HT-29 (cell line): ENCODE data around the gene PRSS53. TPM values are rescaled to one million over a fixed set of nuclear protein-coding genes. Genes with fewer than 3 reads are reported as not detected.

Experiments used
- DNase-seq: peaks from one replicate; pipeline ENCODE4 v3.0.0-alpha.2; 2015; ENCODE audit warnings: low spot score
- total RNA-seq: library from RNA; depleted of rRNA; stranded (reverse); fragments of >200 nt; shearing (Covaris generic); gene quantifications from 2 replicates; pipeline ENCODE4 v1.2.3, GENCODE V29; 2014; rRNA removed

PRSS53 gene
- total RNA-seq, 1 experiment from 2014 or later: 3.7 TPM

DNA sequence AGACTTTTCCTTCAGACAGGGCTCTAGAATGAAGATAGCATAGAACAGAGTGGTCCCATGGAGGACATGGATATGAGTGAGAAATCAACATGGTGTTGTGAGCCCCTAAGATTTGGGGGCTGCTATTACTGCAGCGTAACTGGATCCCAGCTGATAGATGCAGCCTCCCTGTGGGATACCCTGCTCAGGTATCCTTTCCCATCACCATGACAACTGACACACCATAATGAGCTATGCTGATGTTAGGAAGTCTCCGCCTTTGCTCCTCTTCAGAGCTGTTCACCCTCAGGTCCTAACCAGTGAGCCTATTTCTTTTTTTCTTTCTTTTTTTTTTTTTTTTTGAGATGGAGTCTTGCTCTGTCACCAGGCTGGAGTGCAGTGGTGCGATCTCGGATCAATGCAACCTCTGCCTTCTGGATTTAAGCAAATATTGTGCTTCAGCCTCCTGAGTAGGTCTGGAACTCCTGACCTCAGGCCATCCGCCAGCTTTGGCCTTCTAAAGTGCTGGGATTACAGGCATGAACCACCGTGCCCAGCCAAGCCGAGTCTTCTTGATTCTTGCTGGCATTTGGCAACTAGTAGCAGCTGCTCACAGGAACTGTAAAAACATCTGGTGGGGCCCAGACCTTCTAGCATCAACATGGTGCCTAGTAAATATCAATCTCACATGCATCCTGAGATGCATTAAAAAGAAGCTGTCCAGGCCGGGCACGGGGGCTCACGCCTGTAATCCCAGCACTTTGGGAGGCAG, 38.3 kb downstream of the PRSS53 start:
- DNase-seq: no peak

- no peak for DNase-seq
These were observed 44.8 kb downstream of the PRSS53 start for GRCh38 chr16:31043898-31044481.

DNA sequence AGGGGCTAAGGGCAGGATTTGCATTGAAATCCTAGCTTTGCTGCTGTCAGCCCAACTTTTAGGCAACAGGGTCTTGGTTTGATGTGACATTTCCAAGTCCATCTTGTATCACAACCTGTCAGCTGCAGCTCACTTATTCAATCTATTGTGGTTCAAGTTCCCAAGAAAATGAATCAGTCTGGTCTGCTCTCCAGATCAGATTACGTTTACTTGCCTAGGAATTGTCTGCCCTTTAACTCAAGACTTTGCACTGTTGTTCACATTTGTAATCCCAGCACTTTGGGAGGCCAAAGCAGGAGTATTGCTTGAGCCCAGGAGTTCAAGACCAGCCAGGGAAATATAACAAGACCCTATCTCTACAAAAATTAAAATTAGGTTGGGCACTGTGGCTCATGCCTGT, 45.4 kb downstream of the PRSS53 start:
- DNase-seq: no peak

DNA sequence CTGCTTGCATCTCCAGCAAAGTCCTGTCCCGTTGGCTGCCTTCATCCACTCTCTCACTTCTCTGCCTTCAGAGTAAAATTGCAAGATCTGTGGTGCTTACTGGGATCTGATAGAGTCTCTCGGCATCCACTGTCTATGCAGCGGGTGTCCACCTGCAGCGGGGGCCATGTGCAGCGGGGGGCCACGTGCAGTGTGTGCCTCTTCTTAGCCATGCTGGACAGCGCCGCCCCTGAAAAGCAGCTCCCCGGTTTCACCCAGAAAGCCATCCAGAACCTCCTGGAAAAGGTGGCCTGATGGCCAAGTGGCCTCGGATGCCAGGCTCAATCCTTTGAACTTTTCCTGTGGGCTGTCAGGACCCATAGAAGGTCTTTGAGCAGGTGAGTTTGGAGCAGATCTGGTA, 45.9 kb downstream of the PRSS53 start:
- DNase-seq: no peak

GRCh38 chr16:31038993-31039392, 49.8 kb downstream of the PRSS53 start:
- DNase-seq: no peak

DNA sequence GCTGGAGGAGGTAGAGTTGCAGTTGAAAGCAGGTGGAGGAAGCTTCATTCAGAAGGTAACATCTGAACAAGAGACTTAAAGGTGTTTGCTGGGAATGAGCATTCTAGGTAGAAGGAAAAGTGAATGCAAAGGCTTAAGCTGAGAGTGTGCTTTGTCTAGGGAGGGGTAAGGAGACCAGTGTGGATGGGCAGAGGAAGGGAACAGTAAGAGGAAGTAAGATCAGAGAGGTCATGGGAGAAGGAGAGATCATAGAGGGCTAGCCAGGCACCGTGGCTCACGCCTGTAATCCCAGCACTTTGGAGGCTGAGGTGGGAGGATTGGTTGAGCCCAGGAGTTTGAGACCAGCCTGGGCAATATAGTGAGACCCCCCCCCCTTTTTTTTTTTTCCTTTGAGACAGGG, 52.1 kb downstream of the PRSS53 start:
- no peak for DNase-seq

GRCh38 chr16:31033709-31034492, 54.8 kb downstream of the PRSS53 start:
- DNase-seq: peak; percentile 84

Other genes with a start within 250 kb of the PRSS53 start
- 28.3 and 34.3 TPM in 2 replicates for gene BCL7C, start 194.9 kb downstream of the PRSS53 start, total RNA-seq
- not detected in 2 replicates for gene CTF1, start 192.3 kb downstream of the PRSS53 start, total RNA-seq
- gene FBXL19, start 165.4 kb downstream of the PRSS53 start, total RNA-seq: 42.6 and 43.3 TPM in 2 replicates
- 16.9 and 22.9 TPM in 2 replicates for gene ORAI3, start 139.9 kb downstream of the PRSS53 start, total RNA-seq
- 7.7 and 9.8 TPM in 2 replicates for gene SETD1A, start 131.2 kb downstream of the PRSS53 start, total RNA-seq
- gene HSD3B7, start 103.7 kb downstream of the PRSS53 start, total RNA-seq: 24.7 and 28.9 TPM in 2 replicates
- not detected in 2 replicates for gene STX1B, start 78.3 kb downstream of the PRSS53 start, total RNA-seq
- 17.1 and 17.9 TPM in 2 replicates for gene STX4, start 55.4 kb downstream of the PRSS53 start, total RNA-seq
- gene ZNF668, start 14.7 kb downstream of the PRSS53 start, total RNA-seq: 21.6 and 29.8 TPM in 2 replicates
- gene ZNF646, start 14.5 kb downstream of the PRSS53 start, total RNA-seq: 18.4 and 22.0 TPM in 2 replicates
- gene VKORC1, start 5.9 kb upstream of the PRSS53 start, total RNA-seq: 72.3 and 74.4 TPM in 2 replicates
- 53.2 and 56.3 TPM in 2 replicates for gene BCKDK, start 19.4 kb upstream of the PRSS53 start, total RNA-seq
- 50.1 and 55.7 TPM in 2 replicates for gene KAT8, start 28.7 kb upstream of the PRSS53 start, total RNA-seq
- gene PRSS8, start 46.8 kb upstream of the PRSS53 start, total RNA-seq: 116 and 128 TPM in 2 replicates
- gene PRSS36, start 61.1 kb upstream of the PRSS53 start, total RNA-seq: 2.3 and 4.1 TPM in 2 replicates
- 34.0 and 36.5 TPM in 2 replicates for gene FUS, start 91.2 kb upstream of the PRSS53 start, total RNA-seq
- 118 and 130 TPM in 2 replicates for gene PYCARD, start 113.8 kb upstream of the PRSS53 start, total RNA-seq
- 0.23 and 0.84 TPM in 2 replicates for gene TRIM72, start 125.2 kb upstream of the PRSS53 start, total RNA-seq
- gene PYDC1, start 128.2 kb upstream of the PRSS53 start, total RNA-seq: not detected in 2 replicates
- gene ITGAM, start 171.0 kb upstream of the PRSS53 start, total RNA-seq: 4.3 and 5.1 TPM in 2 replicates